SK-N-SH (cell line): ENCODE data around the gene ZNF562. TPM values are rescaled to one million over a fixed set of nuclear protein-coding genes. Genes with fewer than 3 reads are reported as not detected.
A peak's percentile ranks its signal among the peaks of the same experiment; 100 is the strongest.

ENCODE experiments used
- CTCF ChIA-PET: fragments of 300-600, 350-600 bp; formaldehyde crosslinking; extraction: SDS; loops from one replicate; lab custom pipeline; 2021; lab: Yijun Ruan, JAX
- POLR2A ChIA-PET: fragments of 350-600 bp; sonication (Branson Sonifier 250); formaldehyde crosslinking; extraction: SDS; loops from one replicate; lab custom pipeline; 2020; ENCODE audit warnings: antibody characterized with exemption, inconsistent platforms; lab: Yijun Ruan, JAX
- DNase-seq: peaks from one replicate; pipeline ENCODE4 v3.0.0; 2012
- H2AFZ ChIP-seq: fragments of 200-600 bp; sonication (generic); 2 replicates; pipeline ENCODE4 v1.8.1; 2016; ENCODE audit warnings: antibody characterized with exemption, mild to moderate bottlenecking, low read depth
- H3F3A ChIP-seq: fragments of 200-600 bp; sonication (generic); replicated peaks from 2 replicates; pipeline ENCODE3; 2016; ENCODE audit warnings: antibody characterized with exemption, mild to moderate bottlenecking; ENCODE audit not compliant: insufficient read depth
- H3K27ac ChIP-seq, 2 experiments: fragments of 200-500 bp in 1 of 2; fragments of 200-600 bp in 1 of 2; sonication (Bioruptor generic) in 1 of 2; sonication (generic), shearing (Covaris generic) in 1 of 2; 2 replicates each; pipeline versions ENCODE4 v1.5.1 to v1.6.1; 2014 to 2016; ENCODE audit warnings: low read depth in 2 of 2, inconsistent platforms in 1 of 2, low read length in 1 of 2, mild to moderate bottlenecking in 1 of 2, mixed read lengths in 1 of 2
- H3K27me3 ChIP-seq: fragments of 200-600 bp; sonication (generic), shearing (Covaris generic); 2 replicates; pipeline ENCODE4 v1.6.1; 2016; ENCODE audit warnings: mixed run types; ENCODE audit not compliant: insufficient read depth
- H3K36me3 ChIP-seq, 2 experiments: fragments of 200-500 bp in 1 of 2; fragments of 200-600 bp in 1 of 2; sonication (Bioruptor generic) in 1 of 2; sonication (generic) in 1 of 2; replicated peaks in 1 of 2; 2 replicates each; pipeline versions ENCODE3 to v1.5.1; 2014 to 2016; ENCODE audit warnings: low read length in 1 of 2, mild to moderate bottlenecking in 1 of 2; ENCODE audit not compliant: insufficient read depth in 2 of 2, control insufficient read depth in 1 of 2
- H3K4me1 ChIP-seq, 2 experiments: fragments of 200-500 bp in 1 of 2; fragments of 200-600 bp in 1 of 2; sonication (Bioruptor generic) in 1 of 2; sonication (generic), shearing (Covaris generic) in 1 of 2; 2 replicates each; pipeline versions ENCODE4 v1.5.1 to v1.6.1; 2014 to 2016; ENCODE audit warnings: low read depth in 1 of 2, low read length in 1 of 2, mixed run types in 1 of 2; ENCODE audit not compliant: insufficient read depth in 2 of 2, control insufficient read depth in 1 of 2
- H3K4me2 ChIP-seq: fragments of 200-600 bp; sonication (generic), shearing (Covaris generic); 2 replicates; pipeline ENCODE4 v1.6.1; 2017; ENCODE audit warnings: mixed run types
- H3K4me3 ChIP-seq, 2 experiments: fragments of 200-500 bp in 1 of 2; fragments of 200-600 bp in 1 of 2; sonication (Bioruptor generic) in 1 of 2; sonication (generic), shearing (Covaris generic) in 1 of 2; 2 replicates each; pipeline versions ENCODE4 v1.5.1 to v1.8.1; 2014 to 2016; ENCODE audit warnings: low read depth in 2 of 2, inconsistent platforms in 1 of 2, low read length in 1 of 2, mild to moderate bottlenecking in 1 of 2, mixed read lengths in 1 of 2, moderate library complexity in 1 of 2
- H3K79me2 ChIP-seq: fragments of 200-600 bp; sonication (generic); 2 replicates; pipeline ENCODE4 v1.8.1; 2017; ENCODE audit warnings: mild to moderate bottlenecking; ENCODE audit not compliant: insufficient read depth
- H3K9ac ChIP-seq: fragments of 200-600 bp; sonication (generic); 2 replicates; pipeline ENCODE4 v1.6.1; 2017; ENCODE audit warnings: mixed run types
- H3K9me2 ChIP-seq: fragments of 200-600 bp; sonication (generic); 2 replicates; pipeline ENCODE4 v1.6.1; 2017; ENCODE audit warnings: mixed run types
- H3K9me3 ChIP-seq: fragments of 200-600 bp; sonication (generic); 2 replicates; pipeline ENCODE4 v1.6.1; 2017; ENCODE audit warnings: mixed run types, mild to moderate bottlenecking, moderate library complexity
- H4K20me1 ChIP-seq: fragments of 200-600 bp; sonication (generic); 2 replicates; pipeline ENCODE4 v1.6.1; 2017; ENCODE audit warnings: mild to moderate bottlenecking, mixed run types; ENCODE audit not compliant: insufficient read depth
- ELF1 ChIP-seq: IDR thresholded peaks from 2 replicates; pipeline ENCODE4 v1.4.0; 2012
- EP300 ChIP-seq, 2 experiments: IDR thresholded peaks; 2 replicates each; pipeline versions ENCODE4 v1.4.0 to v1.6.1; 2012; ENCODE audit warnings: borderline replicate concordance in 1 of 2, low read depth in 1 of 2, low read length in 1 of 2
- FOSL2 ChIP-seq: IDR thresholded peaks from 2 replicates; pipeline ENCODE4 v1.4.0; 2012; ENCODE audit warnings: low read depth, mild to moderate bottlenecking, moderate library complexity, borderline replicate concordance
- FOXM1 ChIP-seq: IDR thresholded peaks from 2 replicates; pipeline ENCODE4 v1.4.0; 2012; ENCODE audit warnings: low read depth, mild to moderate bottlenecking
- GABPA ChIP-seq: IDR thresholded peaks from 2 replicates; pipeline ENCODE4 v1.4.0; 2012; ENCODE audit warnings: low read depth, mild to moderate bottlenecking
- IRF3 ChIP-seq: fragments of 150-350 bp; IDR thresholded peaks from 2 replicates; pipeline ENCODE4 v1.6.1; 2016; ENCODE audit warnings: mild to moderate bottlenecking, low read depth, low read length
- JUND ChIP-seq: IDR thresholded peaks from 2 replicates; pipeline ENCODE4 v1.4.0; 2012
- MAX ChIP-seq: IDR thresholded peaks from 2 replicates; pipeline ENCODE4 v1.4.0; 2012; ENCODE audit warnings: low read depth
- MEF2A ChIP-seq: IDR thresholded peaks from 2 replicates; pipeline ENCODE4 v1.4.0; 2012; ENCODE audit warnings: low read depth, borderline replicate concordance
- NFIC ChIP-seq: IDR thresholded peaks from 2 replicates; pipeline ENCODE4 v1.4.0; 2012; ENCODE audit warnings: borderline replicate concordance
- PBX3 ChIP-seq: IDR thresholded peaks from 2 replicates; pipeline ENCODE4; 2012
- POLR2AphosphoS5 ChIP-seq: IDR thresholded peaks from 2 replicates; pipeline ENCODE4 v1.6.1; 2012; ENCODE audit warnings: low read depth, low read length
- RFX5 ChIP-seq: IDR thresholded peaks from 2 replicates; pipeline ENCODE4 v1.6.1; 2012; ENCODE audit warnings: mild to moderate bottlenecking, improper control_type of control experiment, low read length
- SMC3 ChIP-seq: IDR thresholded peaks from 2 replicates; pipeline ENCODE4 v1.6.1; 2012; ENCODE audit warnings: low read depth, low read length, improper control_type of control experiment
- TCF12 ChIP-seq: IDR thresholded peaks from 2 replicates; pipeline ENCODE4 v1.4.0; 2012
- USF1 ChIP-seq: IDR thresholded peaks from 2 replicates; pipeline ENCODE4 v1.4.0; 2012; ENCODE audit warnings: low read depth, borderline replicate concordance
- USF2 ChIP-seq: fragments of 150-350 bp; IDR thresholded peaks from 2 replicates; pipeline ENCODE4 v1.6.1; 2017; ENCODE audit warnings: antibody characterized with exemption, low read length, low read depth, borderline replicate concordance
- YY1 ChIP-seq: IDR thresholded peaks from 2 replicates; pipeline ENCODE4 v1.4.0; 2012; ENCODE audit warnings: low read depth, mild to moderate bottlenecking
- ZBTB33 ChIP-seq: IDR thresholded peaks from 2 replicates; pipeline ENCODE4 v1.4.0; 2012; ENCODE audit warnings: low read depth, borderline replicate concordance
- WGBS: methylation state at CpG from one replicate; pipeline ENCODE4 v1.1.6; 2017; ENCODE audit warnings: low lambda C conversion rate; 5-methylcytosine and 5-hydroxymethylcytosine counted together
- polyA plus RNA-seq, 3 experiments: library from polyadenylated mRNA; depleted of rRNA; stranded (reverse); fragments of >200 nt; gene quantifications; 2 replicates each; pipeline ENCODE4 v1.2.3, GENCODE V29; 2012

The ZNF562 gene
- polyA plus RNA-seq, 1 of the 3 experiments (the other 2 are of a cell fraction): 3.1 TPM

- Histone ChIP-seq H3K27ac (no peak overlapping the region), H3K4me1 (no peaks in the 10 kb centered on the region), H3K27me3 (no peaks in the 10 kb centered on the region), H3F3A (no peaks in the 10 kb centered on the region), H3K36me3 (peaks cover 27 to 63% of the 10 kb centered on the region in 2 experiments), H3K9ac (no peak overlapping the region), H3K4me3 (no peak overlapping the region), H3K4me2 (no peak overlapping the region), H3K9me2 (no peaks in the 10 kb centered on the region), H3K9me3 (no peaks in the 10 kb centered on the region; the same call in 1 of the 2 replicates), H3K79me2 (no peaks in the 10 kb centered on the region), H2AFZ (no peak overlapping the region), H4K20me1 (no peaks in the 10 kb centered on the region)
- CTCF ChIA-PET: interaction anchor here (1.4 kb wide), 1 partner anchor 17 kb away, joined by 3 read pairs; no protein-coding TSS in a partner anchor
- 84% methylated on average over 5 of the region's 5 CpGs for WGBS
- TF ChIP-seq PBX3: no peak
- TF ChIP-seq FOSL2: no peak
- TF ChIP-seq ELF1: no peak
- TF ChIP-seq MEF2A: no peak
- TF ChIP-seq YY1: no peak
- TF ChIP-seq ZBTB33: no peak
- TF ChIP-seq POLR2AphosphoS5: no peak
- no peak for TF ChIP-seq EP300 (IDR thresholded peaks at IDR 0.05; ENCODE audit: borderline replicate concordance in 1 of 2, low read depth in 1 of 2, low read length in 1 of 2)
- no peak for TF ChIP-seq MAX
- TF ChIP-seq RFX5: no peak
- TF ChIP-seq USF1: no peak
- TF ChIP-seq USF2: no peak
- POLR2A ChIA-PET: interaction anchor here (0.6 kb wide), 1 partner anchor 36 kb away, joined by 4 read pairs; no protein-coding TSS in a partner anchor
- DNase-seq: no peak
Observed at GRCh38 chr19:9608912-9609311, 66.0 kb downstream of the ZNF562 start.

- Histone ChIP-seq H3K27me3 (peaks cover 8% of the 10 kb centered on the region; the same call in 1 of the 2 replicates), H3K4me1 (no peaks in the 10 kb centered on the region), H3K9ac (no peak overlapping the region), H3F3A (no peaks in the 10 kb centered on the region), H3K79me2 (no peaks in the 10 kb centered on the region), H3K36me3 (no peaks in the 10 kb centered on the region), H3K9me3 (no peaks in the 10 kb centered on the region), H3K4me2 (no peak overlapping the region), H3K4me3 (no peak overlapping the region), H3K27ac (no peak overlapping the region), H2AFZ (no peak overlapping the region), H4K20me1 (no peaks in the 10 kb centered on the region), H3K9me2 (no peaks in the 10 kb centered on the region)
- POLR2A ChIA-PET: no interaction called here
- no peak for DNase-seq
- 6% methylated on average over 3 of the region's 3 CpGs for WGBS
- CTCF ChIA-PET: no interaction called here
- TF ChIP-seq JUND (peak; percentile 51), PBX3 (peak; percentile 47; the same call in 1 of the 2 replicates), USF1 (no peak), FOXM1 (no peak), IRF3 (no peak), SMC3 (no peak), MAX (no peak), GABPA (no peak), FOSL2 (peak; percentile 81), TCF12 (no peak), NFIC (peak; percentile 9; the same call in 1 of the 2 replicates), YY1 (no peak)
Observed at GRCh38 chr19:9597027-9597426, 77.9 kb downstream of the ZNF562 start.
